Cortex of kidney (tissue), 1 donor: Measurements from ENCODE around the gene PLEKHA8.
"Not testable (repeated sequence)": the region's sequence is repeated elsewhere in the genome, so short reads cannot be mapped to it uniquely, and the experiment has no call there.

ENCODE experiments used
- DNase-seq: peaks from one replicate; lab custom pipeline; 2025; lab: John Stamatoyannopoulos, UW

PLEKHA8 gene

DNA sequence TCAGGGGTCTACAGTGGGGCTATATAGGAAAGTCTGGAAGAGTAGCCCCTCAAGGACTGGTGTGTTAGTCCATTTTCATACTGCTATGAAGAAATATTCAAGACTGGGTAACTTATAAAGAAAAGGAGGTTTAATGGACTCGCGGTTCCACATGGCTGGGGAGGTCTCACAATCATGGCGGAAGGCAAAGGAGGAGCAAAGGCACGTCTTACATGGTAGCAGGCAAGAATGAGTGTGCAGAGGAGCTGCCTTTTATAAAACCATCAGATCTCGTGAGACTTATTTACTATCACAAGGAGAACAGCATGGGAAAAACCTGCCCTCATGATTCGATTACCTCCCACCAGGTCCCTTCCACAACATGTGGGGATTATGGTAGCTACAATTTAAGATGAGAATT, 4.7 kb upstream of the PLEKHA8 start:
- no peak for DNase-seq

DNA sequence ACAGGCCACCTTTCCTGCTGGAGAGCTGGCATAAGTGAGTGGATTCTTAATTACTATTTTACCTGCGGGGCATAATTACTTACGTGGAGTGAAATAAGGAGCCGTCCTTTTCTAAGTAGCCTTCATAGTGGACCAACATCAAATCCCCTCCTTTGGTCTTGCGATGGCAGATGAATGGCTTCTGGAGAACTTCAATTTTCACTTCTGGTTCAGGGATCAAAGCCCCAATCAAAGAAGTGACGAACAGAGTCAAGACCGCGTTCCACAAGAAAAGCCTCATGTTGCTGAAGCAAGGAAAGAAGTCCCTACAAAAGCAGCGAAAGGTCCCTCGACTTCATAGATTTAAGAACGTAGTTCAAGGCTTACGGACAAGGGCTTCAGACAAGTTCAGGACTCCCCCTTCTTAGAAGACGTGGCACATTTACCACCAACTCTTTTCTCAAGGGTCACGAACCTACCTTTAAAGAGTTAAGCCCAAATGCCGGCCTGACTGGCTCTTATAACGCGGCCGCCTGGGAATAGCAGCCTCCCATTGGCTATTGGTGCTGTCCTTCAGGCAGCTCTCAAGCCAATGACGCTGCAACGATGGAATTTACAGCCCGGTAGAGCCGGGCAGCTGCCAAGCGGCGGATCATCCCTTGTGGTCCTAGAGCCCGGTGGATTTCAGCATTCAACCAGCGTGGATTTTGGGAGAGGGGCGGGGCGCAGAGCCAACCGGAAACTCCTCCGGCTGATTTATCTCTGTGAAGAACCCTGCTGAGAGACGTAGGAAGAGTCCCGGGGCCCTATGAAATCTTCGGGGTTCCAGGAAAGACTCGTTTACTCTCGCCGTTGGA, 1.8 kb upstream of the PLEKHA8 start, which contains the start of gene FKBP14:
Gene FKBP14 (minus strand): TSS at position 474 of the 836 bp plus-strand sequence. CDS start 194 bp downstream, at position 280.
- peak; percentile 12 for DNase-seq

DNA sequence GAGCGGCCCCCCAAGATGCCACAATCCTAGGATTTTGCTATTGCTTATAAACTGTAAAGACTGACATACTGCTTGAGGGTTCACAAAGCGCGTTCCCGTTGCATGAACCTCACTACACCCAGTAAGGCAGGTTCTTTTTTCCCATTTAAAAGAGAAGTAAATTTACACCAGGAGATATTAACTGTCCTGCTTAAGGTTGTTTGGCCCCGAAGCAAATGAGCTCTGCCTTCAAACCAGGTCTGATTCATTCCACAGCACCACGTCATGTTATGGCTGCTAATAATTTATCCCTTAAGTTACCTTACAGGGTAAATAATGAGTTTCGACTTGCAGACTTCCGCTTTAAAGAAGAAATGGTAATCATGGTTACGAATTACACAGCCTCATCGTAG, 1.2 kb upstream of the PLEKHA8 start:
- DNase-seq: no peak

DNA sequence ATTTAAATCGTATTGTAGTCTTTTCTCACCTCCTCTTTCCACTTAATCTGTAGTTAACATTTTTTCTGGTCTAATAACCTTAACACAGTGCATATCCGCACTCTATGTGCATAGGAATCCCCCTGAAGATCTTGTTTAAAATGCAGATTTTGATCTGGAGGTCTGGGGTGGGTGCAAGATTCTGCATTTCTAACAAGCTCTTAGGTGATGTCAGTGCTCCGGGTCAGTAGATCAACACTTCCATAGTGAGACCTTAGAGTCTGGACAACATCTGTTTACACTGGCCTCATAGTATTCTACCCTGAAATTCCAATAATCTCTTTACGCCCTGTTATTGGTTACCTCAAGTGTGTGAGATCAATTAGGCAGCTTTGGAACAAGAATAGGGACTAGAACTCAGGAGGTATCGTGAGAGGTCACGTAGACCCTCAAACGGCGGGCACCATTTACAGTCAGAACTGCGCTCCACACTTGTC, 434 bp upstream of the PLEKHA8 start:
- DNase-seq: no peak

DNA sequence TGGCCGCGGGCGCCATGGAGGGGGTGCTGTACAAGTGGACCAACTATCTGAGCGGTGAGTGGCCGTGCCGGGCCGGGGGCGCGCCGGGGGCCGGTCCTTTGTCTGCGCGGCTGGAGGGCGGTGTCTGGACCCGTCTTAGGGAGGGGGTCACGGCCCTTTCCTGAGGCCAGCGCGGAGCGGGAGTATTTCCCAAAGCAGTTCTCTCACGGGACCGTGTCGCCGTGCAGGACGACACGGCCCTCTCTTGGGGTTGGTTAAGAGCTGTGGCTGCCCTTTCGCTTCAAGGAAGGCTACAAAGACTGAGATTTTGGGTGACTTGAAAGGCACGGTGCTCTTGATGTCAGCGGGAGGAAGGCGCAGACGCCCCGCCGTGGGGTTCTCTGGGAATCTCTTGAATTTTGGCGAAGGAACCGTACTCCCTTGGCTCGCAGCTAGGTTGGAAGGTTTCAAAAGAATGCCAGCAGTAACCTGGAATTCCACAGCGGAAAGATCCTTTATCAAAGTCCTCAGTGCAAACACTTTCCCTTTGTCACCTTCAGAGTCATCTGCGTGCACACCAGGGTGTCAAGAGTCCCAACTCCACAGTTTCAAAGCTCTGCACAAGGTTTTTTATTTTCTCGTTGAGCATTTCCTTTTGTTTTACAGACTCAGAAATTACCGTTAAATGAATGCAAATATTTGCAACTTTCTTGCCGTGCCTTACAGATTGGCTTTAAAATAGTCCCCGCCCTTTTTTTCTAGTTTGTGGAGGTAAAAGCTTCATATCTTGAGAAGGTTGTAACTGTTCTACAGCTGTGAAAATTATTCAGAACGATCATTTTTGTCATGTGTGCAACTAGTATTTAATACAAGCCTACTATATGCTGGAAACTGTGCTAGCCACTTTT, 780 bp downstream of the PLEKHA8 start:
- DNase-seq: no peak

DNA sequence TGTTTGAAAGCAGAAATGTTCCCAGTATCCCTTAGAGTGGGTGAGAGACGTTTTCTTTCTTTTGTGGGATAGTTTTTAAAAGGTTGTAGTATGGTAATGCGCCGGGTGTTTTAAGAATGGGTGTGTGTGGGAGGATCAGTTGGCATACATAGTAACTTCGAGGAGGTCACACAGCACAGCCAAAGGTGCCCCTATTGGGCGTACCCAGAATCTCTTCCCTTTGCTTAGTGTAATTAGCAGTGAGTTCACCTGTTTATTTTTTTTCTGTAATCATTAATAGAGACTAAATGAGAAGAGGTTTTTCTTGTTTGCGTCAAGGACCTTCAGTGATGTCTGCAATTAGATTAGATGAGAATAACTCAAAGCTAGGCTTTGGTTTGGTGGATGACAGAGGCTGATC, 1.5 kb downstream of the PLEKHA8 start:
- no peak for DNase-seq

DNA sequence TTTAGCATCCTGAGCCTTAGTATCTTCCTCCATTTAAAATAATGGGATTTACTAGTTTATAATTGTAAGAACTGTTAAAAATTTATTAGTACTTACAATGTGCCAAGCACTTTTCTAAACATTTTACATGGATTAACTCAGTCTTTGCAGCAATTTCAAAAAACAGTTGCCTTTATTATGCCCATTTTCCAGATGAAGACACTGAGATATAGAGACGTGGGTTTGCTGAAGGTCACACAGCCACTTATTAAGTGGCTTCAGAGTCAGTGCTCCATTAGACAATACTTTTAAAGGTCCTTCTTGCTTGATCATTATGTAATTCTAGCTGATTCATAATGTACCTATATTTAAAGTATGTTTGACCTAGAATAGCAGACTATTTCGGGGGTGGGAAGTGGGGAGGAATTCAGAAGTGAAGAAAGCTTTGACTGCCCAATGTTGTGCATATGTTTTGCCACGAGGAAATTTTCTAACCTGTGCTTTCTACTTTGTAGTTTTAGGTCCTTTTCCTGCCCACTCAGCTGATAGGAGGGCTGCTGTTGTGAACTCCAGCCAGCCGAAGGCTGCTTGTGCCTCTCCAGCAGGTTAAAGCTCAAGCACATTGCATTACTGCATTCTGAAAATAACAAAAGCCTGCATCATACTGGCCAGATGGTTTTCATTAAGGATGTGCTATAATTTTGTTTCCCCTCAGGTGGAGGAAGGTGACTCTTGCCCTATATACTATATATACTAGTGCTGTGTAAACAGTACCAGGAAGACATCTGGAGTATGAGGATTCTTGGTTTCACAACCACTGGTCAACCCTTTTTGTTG, 4.3 kb downstream of the PLEKHA8 start:
- no peak for DNase-seq

DNA sequence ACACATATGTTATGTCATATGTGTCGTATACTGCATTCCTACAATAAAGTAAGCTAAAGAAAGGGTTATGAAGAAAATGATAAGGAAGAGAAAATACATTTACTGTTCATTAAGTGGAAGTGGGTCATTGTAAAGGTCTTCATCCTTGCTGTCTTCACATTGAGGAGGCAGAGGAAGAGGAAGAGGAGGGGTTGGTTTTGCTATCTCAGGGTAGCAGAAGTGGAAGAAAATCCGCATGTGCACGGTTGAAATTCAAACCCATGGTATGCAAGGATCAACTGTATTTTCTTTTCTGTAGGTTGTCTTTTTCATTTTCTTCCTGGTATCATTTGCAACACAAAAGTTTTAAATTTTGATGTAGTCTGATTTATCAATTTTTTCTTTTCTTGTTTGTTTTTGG, 6.3 kb downstream of the PLEKHA8 start:
- no peak for DNase-seq

DNA sequence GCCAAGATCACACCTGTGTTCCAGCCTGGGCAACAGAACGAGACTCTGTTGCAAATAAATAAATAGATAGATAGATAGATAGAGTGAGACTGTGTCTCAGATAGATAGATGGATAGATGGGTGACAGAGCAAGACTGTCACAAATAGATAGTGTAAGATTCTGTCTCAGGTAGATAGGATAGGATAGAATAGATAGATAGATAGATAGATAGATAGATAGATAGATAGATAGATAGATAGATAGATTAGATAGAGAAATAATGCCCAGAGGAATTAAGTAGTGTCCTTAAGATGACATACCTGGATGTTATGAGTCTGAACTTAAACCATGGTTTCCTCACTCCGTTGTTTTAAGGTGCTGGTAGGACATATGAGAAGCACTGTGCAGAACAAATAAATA, 8.0 kb downstream of the PLEKHA8 start:
- no peak for DNase-seq

DNA sequence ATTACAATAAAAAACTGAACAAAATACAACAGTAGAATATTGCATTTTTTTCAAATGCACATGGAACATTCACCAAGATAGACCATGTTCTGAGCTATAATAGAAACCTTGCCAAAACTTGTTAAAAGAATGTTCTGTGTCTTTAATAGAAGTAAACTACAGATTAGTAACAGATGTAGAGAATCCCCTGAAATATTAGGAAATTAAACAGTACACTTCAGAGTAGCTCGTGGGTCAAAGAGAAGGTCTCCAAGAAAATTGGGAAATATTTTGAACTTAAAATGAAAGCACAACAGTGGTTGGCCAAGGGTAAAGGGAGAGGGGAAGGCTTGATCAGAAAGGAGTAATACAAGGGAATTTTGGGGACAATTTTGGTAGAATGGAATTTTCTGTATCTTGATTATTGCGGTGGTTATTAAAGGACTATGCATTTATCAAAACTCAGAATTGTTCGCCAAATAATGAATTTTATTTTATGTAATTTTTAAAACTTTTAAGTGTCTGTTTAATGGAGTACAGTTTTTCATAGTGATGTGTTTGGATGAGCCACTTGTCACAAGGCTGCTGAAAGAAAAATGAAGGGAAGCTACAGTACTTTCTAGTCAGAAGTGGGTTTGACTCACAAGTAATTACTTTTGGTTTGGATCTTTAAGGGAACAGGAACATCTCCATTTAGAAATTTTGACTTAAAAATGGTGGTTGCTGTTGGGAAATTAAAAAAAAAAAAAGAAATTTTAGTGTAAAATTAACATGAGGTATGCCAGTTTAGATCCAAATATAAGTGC, 10.2 kb downstream of the PLEKHA8 start:
- DNase-seq: no peak

DNA sequence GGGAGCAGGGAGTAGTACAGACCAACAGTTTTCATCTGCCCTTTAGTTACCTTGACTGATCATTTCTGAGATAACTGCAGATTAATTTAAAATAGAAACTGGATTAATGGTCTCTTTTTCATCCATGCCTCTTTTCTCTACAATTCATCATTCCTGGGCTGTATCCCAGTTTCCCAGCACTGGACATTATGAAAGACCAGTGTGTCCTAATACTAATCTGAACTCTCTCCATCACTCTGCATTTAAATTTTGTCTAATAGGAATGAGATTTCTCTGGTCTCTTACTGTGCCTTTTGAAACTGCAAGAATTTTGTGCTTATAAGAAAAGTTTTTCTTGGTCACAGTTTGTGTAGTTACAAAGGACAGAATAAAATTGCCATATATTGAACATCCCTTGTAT, 12.7 kb downstream of the PLEKHA8 start:
- DNase-seq: no peak

DNA sequence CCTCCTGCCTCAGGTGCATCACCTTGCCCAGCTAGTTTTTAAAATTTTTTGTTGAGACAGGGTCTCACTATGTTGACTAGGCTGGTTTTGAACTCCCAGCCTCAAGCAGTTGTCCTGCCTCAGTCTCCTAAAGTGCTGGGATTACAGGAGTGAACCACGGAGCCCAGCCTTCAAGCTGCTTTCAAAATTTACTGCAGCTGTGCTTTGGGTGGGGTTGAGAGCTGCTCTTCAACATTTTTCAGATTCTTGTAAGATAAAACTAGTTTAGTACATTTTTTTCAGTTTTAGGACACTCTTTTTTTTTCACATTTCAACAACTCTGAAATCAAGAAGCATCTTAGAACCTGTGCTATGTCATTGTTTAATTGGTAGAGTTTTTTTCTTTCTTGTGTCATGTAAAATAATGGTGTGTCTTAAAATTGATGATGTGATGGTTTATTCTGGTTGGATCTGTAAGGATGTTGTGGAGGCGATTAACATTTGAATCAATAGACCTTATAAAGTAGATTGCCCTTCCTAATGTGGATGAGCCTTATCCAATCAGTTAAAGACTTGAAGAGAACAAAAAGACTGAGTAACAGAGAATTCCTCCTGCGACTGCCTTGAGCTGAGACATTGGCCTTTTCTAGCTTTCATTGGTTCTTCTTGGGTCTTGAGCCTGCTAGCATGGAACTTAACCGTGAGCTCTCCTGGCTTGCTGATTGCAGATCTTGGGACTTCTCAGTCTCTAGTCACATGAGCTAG, 13.5 kb downstream of the PLEKHA8 start:
- DNase-seq: no peak

DNA sequence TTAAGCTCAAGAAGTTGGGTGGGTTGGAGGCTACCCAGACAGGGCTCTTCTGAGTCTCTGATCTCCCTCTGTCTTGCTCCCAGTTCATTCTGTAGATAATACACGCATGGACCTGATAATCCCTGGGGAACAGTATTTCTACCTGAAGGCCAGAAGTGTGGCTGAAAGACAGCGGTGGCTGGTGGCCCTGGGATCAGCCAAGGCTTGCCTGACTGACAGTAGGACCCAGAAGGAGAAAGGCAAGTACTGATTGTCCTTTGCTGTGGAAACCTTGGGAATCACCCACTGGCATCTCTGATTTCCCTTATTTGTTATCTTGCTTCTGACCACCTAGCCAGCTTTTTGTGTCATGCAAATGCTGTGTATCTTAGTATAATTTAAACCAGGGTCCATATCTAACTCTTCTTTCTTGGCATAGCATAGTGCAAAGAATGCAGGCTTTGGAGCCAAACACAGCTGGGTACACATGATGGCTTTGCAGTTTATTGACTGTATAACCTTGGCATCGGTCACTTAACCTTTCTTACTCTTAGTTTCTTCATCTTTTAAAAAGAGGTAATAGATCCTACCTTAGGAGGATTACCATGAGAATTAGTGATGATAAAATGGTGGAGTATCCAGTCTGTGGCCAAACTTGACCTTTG, 18.0 kb downstream of the PLEKHA8 start:
- no peak for DNase-seq

DNA sequence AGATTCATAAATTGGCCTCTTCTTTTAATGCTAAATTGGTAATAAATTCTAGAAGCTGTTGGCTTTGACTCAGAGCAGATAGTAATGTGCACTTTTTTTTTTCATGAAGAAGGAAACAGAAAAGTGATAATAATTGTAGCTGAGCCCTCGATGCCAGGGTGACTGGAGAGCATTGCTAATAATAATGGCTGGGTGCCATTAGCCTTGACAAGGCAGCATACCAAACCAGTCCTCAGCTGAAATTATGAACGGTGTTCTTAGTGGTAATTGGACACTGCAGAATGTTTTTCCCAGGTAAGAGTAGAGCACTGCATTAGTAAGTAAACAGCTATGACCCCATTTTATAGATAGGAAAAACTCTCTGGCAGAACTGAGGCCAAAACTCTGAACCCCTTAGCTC, 18.9 kb downstream of the PLEKHA8 start:
- DNase-seq: no peak

DNA sequence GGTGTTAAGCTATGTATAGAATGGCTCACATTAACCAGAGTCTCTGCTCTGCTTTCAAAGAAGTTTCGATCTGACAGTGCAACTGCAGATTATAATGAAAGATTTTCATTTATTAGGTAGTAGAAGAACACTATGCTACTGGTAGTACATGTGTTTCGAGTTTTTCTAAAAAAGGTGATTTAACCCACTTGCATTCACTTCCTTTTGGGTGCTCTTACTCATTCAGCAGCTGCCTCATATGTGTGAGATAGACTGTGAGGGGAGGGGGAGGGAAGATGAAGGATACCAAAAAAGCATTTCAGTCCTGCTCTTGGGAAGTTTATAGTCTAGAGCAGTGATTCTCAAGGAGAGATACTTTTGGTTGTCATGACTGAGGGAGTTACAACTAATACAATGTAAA, 20.4 kb downstream of the PLEKHA8 start:
- no peak for DNase-seq

DNA sequence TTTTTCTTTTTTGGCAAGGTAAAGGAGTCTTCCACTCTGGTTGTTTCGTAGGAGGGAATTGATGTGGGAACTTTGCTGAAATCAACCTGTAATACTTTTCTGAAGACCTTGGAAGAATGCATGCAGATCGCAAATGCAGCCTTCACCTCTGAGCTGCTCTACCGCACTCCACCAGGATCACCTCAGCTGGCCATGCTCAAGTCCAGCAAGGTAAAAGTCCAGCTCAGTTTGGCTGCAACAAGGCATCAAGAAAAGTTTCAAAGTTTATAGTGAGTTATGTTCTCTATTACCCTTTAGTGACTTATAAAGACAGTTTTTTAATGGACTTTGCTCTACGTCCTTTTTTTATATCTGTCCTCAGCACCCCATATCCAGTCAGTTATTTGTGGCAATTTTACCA, 21.0 kb downstream of the PLEKHA8 start:
- no peak for DNase-seq

DNA sequence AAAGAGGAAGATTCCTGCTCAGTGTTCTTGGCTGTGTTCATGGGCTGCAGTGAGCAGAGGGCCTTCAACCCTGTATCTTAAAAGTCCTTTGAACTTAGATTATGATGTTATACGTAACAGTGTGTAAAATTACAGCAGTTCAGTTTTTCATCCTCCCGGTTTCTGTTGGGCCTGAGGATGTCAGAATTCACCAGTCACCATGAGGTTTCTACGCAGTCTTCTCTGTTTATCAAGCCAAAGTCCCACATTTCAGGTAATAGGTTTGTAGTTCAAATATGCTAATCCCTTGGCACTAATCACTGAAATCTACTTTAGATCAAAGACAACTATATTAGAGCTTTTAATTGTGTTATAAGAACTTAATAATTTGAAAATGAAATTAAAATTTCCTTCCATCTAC, 24.9 kb downstream of the PLEKHA8 start:
- DNase-seq: no peak

DNA sequence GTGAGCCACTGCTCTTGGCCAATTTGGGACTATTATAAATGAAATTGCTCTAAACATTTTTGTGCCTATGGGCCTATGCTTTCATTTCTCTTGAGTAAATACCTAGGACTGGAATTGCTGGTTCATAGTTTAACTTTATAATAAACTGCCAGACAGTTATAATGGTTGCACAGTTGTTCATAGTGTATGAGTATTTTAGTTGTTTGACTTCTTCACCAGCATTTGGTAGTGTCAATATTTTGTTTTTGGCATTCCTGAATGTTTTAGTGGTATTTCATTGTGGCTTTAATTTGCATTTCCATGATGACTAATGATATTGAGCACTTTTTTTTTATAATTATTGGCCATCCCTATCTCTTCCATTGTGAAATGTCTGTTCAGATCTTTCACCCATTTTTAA, 29.5 kb downstream of the PLEKHA8 start:
- DNase-seq: no peak

DNA sequence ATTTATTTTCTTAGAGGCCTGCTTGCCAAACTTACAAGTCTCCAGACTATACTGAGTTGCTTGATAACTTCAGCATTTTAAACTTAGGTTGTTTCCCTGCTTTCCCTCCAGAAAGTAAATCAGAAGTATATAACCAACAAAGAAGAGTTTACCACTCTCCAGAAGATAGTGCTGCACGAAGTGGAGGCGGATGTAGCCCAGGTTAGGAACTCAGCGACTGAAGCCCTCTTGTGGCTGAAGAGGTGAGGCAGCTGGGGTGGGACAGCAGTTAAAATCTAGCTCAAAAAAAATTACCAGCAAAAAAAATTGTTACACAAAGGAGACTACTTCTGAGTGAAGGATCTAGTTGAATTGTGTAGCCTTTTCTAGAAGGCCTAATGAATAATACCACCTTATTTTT, 33.6 kb downstream of the PLEKHA8 start:
- DNase-seq: not testable (repeated sequence)

DNA sequence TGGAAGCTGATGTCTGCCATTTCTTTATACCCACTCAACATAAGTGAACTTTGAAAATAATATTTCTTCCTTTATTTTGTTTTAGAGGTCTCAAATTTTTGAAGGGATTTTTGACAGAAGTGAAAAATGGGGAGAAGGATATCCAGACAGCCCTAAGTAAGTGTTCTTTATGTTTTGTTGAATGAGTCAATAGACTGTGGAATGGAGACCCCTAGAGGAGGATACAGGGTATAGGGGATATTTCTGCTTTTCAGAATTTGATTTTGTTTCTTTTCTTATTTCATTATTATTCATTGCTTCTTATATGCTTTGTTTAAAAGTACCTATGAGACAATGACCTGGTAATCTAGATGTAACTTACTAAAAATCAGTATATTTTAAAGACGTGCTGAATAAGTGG, 34.4 kb downstream of the PLEKHA8 start:
- DNase-seq: no peak
